AG04450 (cell line): ENCODE results near the gene CSN3. TPM values are rescaled to one million over a fixed set of nuclear protein-coding genes. Genes with fewer than 3 reads are reported as not detected.

Experiments used
- CTCF ChIA-PET: fragments of 300-600, 350-600 bp; formaldehyde crosslinking; extraction: SDS; loops from one replicate; lab custom pipeline; 2022; ENCODE audit warnings: antibody characterized with exemption, inconsistent platforms; lab: Charles Lee
- POLR2A ChIA-PET: fragments of 350-600 bp; formaldehyde crosslinking; extraction: SDS; loops from one replicate; lab custom pipeline; 2021; ENCODE audit warnings: antibody characterized with exemption, inconsistent platforms; lab: Yijun Ruan, JAX
- DNase-seq: peaks from one replicate; pipeline ENCODE4 v3.0.0-alpha.2; 2011; ENCODE audit warnings: low read depth, low spot score
- H3K27ac ChIP-seq: one replicate; pipeline ENCODE4 v1.5.1; 2012; ENCODE audit warnings: low read depth, low read length, control low read depth
- H3K27me3 ChIP-seq: one replicate; pipeline ENCODE4 v1.6.0; 2012; ENCODE audit warnings: low read length; ENCODE audit not compliant: control insufficient read depth, insufficient read depth
- H3K4me3 ChIP-seq: 2 replicates; pipeline ENCODE4 v1.5.1; 2011; ENCODE audit warnings: mild to moderate bottlenecking, low read depth, low read length, control low read depth
- H3K9me3 ChIP-seq: 2 replicates; pipeline ENCODE4 v1.5.1; 2012; ENCODE audit warnings: low read length; ENCODE audit not compliant: control insufficient read depth, insufficient read depth
- CTCF ChIP-seq: IDR thresholded peaks from 2 replicates; pipeline ENCODE4 v1.5.1; 2011; ENCODE audit warnings: low read depth, low read length, control low read depth, inconsistent platforms
- polyA plus RNA-seq: library from polyadenylated mRNA; depleted of rRNA; stranded (reverse); fragments of >200 nt; gene quantifications from 2 replicates; pipeline ENCODE4 v1.2.3, GENCODE V29; 2011; rRNA removed

The CSN3 gene
- polyA plus RNA-seq, 1 experiment, result not detected

DNA sequence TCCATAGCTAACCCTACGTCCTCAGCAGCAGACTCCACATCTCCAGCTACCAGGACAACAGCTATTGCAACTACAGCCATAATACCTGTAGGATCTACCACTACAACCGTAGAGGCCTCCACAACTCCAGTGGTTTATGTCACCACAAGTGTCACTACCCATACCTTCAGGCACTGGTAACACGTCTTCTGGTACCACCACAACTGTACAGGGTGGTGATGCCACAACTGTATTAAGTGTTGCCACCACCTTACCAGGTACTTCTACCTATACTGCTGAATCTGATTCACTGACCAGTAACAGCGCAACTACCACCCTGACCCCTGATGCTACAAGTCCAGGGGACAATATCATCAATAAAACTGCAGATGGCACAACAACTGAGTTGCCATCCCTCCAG is 57.8 kb downstream of the CSN3 start:
- POLR2A ChIA-PET, result no interaction called here
- H3K4me3 ChIP-seq, result no peak overlapping the region
- no peaks in the 10 kb centered on the region for H3K27me3 ChIP-seq
- H3K27ac ChIP-seq, result no peak overlapping the region
- CTCF ChIA-PET, result no interaction called here
- no peak for DNase-seq
- H3K9me3 ChIP-seq, result no peaks in the 10 kb centered on the region
- no peak for TF ChIP-seq CTCF

Other genes starting within 250 kb of the CSN3 start
- not detected in 2 replicates for gene STATH, start 246.6 kb upstream of the CSN3 start, polyA plus RNA-seq
- gene HTN3, start 214.1 kb upstream of the CSN3 start, polyA plus RNA-seq, result not detected in 2 replicates
- gene HTN1, start 192.2 kb upstream of the CSN3 start, polyA plus RNA-seq, result not detected in 2 replicates
- not detected in 2 replicates for gene PRR27, start 88.4 kb upstream of the CSN3 start, polyA plus RNA-seq
- not detected in 2 replicates for gene ODAM, start 46.9 kb upstream of the CSN3 start, polyA plus RNA-seq
- gene FDCSP, start 16.5 kb upstream of the CSN3 start, polyA plus RNA-seq, result not detected in 2 replicates
- gene CABS1, start 92.4 kb downstream of the CSN3 start, polyA plus RNA-seq, result not detected in 2 replicates
- gene SMR3A, start 118.2 kb downstream of the CSN3 start, polyA plus RNA-seq, result not detected in 2 replicates
- not detected in 2 replicates for gene SMR3B, start 140.5 kb downstream of the CSN3 start, polyA plus RNA-seq
- gene OPRPN, start 155.3 kb downstream of the CSN3 start, polyA plus RNA-seq, result not detected in 2 replicates
- gene MUC7, start 229.6 kb downstream of the CSN3 start, polyA plus RNA-seq, result not detected in 2 replicates